ENCODE results near the gene ASGR1. TPM values are rescaled to one million over a fixed set of nuclear protein-coding genes. Genes with fewer than 3 reads are reported as not detected.
A peak's percentile ranks its signal among the peaks of the same experiment; 100 is the strongest.

Gene ASGR1
- total RNA-seq, 2 donors from 2014 or later: 1.5 to 2.1 TPM

DNA sequence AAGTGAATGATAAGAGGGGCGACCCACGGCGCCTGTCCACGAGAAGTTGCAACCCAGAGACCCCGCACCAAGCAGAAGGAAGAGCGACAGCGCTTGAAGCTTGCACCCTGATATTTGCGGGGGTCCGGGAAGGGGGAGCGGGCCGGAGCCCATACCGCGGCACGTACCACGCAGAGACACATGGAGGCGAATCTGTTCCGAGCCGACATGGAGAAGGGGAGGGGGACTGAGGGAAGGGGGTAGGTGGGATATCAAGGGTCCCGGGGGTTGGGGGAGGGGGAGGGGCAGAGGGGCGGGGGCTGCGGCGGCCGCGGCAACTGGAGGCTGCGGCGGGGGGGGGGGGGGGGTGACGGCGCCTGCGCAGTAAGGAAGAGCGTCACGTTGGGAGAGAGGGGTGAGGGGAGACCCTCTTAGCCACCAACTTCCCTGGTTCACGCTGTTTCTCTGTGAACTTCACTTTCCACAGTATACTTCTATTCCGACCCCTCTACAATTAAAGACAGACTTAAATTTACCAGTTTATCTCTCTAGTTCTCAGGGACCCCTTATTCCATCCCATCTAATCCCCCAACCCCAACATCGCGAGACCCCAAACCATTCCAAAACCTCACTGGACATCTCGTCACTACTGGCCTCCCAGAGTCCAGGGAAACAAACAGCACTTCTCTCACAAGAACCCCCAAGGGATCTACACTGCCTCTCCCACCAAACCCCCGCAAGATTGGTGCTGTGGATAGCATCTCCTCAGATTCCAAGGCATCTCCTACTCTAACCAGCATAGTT is 32.5 kb upstream of the ASGR1 start:
- no peak overlapping the region for H3K4me3 Mint-ChIP-seq
- ATAC-seq (replicated peaks in 1 of 2): no peak
- no peaks in the 10 kb centered on the region for H3K36me3 Mint-ChIP-seq (ENCODE audit: insufficient read depth in 2 of 2)
- peaks cover 48% of the 10 kb centered on the region for H3K4me1 Mint-ChIP-seq (ENCODE audit: low read depth)
- H3K27me3 Mint-ChIP-seq (ENCODE audit: low read depth): no peaks in the 10 kb centered on the region
- no peak overlapping the region for H3K27ac Mint-ChIP-seq
- no peaks in the 10 kb centered on the region for H3K9me3 Mint-ChIP-seq
- DNase-seq: no peak

DNA sequence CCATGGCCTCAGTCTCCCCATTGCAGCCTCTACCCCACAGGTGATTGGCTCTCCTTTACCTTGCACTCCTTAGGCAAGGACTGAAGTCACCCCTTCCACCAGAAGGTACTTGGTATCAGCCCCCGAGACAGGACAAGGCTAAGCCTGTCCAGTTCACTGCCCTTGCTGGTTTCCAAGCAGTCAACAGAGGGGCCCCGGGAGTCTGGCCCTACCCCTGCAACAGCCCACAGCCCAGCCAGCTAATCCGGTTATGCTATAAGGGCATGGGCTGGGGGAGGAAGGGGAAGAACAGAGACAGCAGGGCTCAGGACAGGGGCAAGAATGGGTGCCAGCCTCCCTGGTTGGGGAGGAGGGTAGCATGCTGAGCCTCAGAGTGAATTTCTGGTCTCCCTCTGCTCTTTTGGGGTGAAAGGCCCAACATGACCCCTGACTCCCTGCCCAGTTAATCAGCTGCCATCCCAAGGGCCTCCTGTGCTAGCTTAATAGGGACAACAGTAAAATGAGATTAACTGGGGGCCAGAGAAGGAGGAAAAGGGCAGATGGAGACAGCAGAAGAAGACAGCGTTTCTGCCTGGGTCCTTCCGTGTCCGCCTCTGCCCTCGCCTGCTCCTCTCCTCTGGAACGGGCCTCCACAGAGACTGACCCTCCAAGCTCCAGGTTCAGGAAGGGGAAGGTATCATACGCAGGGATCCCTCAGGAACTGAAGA is 29.7 kb upstream of the ASGR1 start:
- ATAC-seq (replicated peaks in 1 of 2) (no peak), DNase-seq (no peak)
- Mint-ChIP-seq H3K36me3 (ENCODE audit: insufficient read depth in 2 of 2) (no peaks in the 10 kb centered on the region), H3K27ac (no peak overlapping the region), H3K4me1 (ENCODE audit: low read depth) (peaks cover 47% of the 10 kb centered on the region), H3K9me3 (no peaks in the 10 kb centered on the region), H3K27me3 (ENCODE audit: low read depth) (no peaks in the 10 kb centered on the region), H3K4me3 (no peak overlapping the region)

- H3K4me1 Mint-ChIP-seq (ENCODE audit: low read depth): peaks cover 39% of the 10 kb centered on the region
- H3K9me3 Mint-ChIP-seq: no peaks in the 10 kb centered on the region
- no peak overlapping the region for H3K4me3 Mint-ChIP-seq
- ATAC-seq (replicated peaks in 1 of 2) (no peak), DNase-seq (no peak)
- H3K36me3 Mint-ChIP-seq (ENCODE audit: insufficient read depth in 2 of 2): no peaks in the 10 kb centered on the region
- H3K27ac Mint-ChIP-seq: no peak overlapping the region
- no peaks in the 10 kb centered on the region for H3K27me3 Mint-ChIP-seq (ENCODE audit: low read depth)
These were observed 28.9 kb upstream of the ASGR1 start for GRCh38 chr17:7208027-7208571.

DNA sequence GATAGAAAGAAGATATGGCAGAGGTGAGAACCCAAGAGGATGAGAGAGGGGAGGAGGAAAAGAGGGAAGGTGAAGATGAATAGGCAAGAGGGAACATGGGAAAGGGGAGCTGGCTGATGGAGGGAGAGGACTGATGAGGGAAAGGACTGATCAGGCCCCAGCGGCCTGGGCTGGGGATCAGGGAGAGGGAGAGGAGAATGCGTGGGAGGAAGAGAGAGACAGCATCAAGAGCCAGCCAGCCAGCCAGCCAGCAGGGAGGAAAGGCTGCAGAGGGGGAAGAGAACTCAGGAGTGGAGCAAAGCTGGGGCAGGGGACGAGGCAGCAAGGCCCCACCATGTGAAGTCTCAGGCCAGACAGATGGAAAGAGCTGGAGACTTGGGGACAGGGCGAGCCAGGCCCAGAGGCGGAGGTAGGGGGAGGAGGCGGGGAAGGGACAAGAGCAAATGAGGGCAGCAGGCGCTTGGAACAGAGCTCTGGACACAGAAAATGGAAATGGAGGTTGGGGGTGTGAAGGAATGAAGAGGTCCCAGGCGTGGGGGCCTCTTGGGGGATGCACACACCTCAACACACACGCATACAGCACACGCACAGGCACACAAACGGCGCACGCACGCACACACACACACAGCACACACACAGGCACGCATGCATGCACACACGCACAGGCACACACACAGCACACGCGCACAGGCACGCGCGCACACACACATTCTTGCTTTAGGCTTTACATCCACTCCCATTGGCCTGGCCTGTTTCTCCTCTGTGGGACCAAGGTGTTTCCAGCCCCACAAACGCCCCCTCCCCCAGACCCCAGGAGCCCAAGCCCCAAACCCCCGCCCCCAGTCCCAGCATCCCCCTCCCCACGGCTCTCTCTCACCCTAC is 28.2 kb upstream of the ASGR1 start:
- Mint-ChIP-seq H3K27ac (no peak overlapping the region), H3K4me1 (ENCODE audit: low read depth) (peaks cover 39% of the 10 kb centered on the region), H3K27me3 (ENCODE audit: low read depth) (no peaks in the 10 kb centered on the region), H3K4me3 (peak overlapping the region in 1 of 2 donors; percentile 39), H3K9me3 (no peaks in the 10 kb centered on the region), H3K36me3 (ENCODE audit: insufficient read depth in 2 of 2) (no peaks in the 10 kb centered on the region)
- DNase-seq (no peak), ATAC-seq (replicated peaks in 1 of 2) (no peak)

DNA sequence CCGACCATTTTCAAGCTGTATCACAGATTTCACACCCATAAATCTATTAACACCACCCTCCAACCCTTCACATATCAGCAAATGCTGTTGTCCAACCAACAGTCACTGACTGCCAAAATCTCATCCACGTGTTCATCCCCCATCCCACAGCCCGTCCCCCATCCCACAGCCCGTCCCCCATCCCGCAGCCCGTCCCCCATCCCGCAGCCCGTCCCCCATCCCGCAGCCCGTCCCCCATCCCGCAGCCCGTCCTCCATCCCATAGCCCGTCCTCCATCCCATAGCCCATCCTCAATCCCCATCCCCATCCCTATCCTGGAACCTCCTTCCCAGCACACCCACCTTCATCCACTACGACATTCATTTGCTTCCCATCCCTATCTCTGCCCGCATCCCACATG is 26.4 kb upstream of the ASGR1 start:
- no peak for DNase-seq
- H3K4me3 Mint-ChIP-seq: peak overlapping the region; percentile 75 to 88
- H3K9me3 Mint-ChIP-seq: no peaks in the 10 kb centered on the region
- ATAC-seq (replicated peaks in 1 of 2): no peak
- H3K4me1 Mint-ChIP-seq (ENCODE audit: low read depth): peaks cover 33% of the 10 kb centered on the region
- peak overlapping the region; percentile 51 for H3K27ac Mint-ChIP-seq
- no peaks in the 10 kb centered on the region for H3K36me3 Mint-ChIP-seq (ENCODE audit: insufficient read depth in 2 of 2)
- H3K27me3 Mint-ChIP-seq (ENCODE audit: low read depth): no peaks in the 10 kb centered on the region

- H3K4me3 Mint-ChIP-seq: peak overlapping the region; percentile 75 to 88
These were observed 25.8 kb upstream of the ASGR1 start for GRCh38 chr17:7204828-7205461.

GRCh38 chr17:7204336-7204735 is 25.2 kb upstream of the ASGR1 start:
- Mint-ChIP-seq H3K36me3 (ENCODE audit: insufficient read depth in 2 of 2) (no peaks in the 10 kb centered on the region), H3K4me1 (ENCODE audit: low read depth) (peaks cover 33% of the 10 kb centered on the region), H3K4me3 (peak overlapping the region; percentile 75 to 88), H3K9me3 (no peaks in the 10 kb centered on the region), H3K27ac (peak overlapping the region; percentile 20), H3K27me3 (ENCODE audit: low read depth) (no peaks in the 10 kb centered on the region)
- ATAC-seq (replicated peaks in 1 of 2) (no peak), DNase-seq (no peak)

More at GRCh38 chr17:7204828-7205461, 25.8 kb upstream of the ASGR1 start:
- Mint-ChIP-seq H3K36me3 (ENCODE audit: insufficient read depth in 2 of 2) (no peaks in the 10 kb centered on the region), H3K27ac (peak overlapping the region; percentile 51), H3K4me1 (ENCODE audit: low read depth) (peaks cover 33% of the 10 kb centered on the region), H3K27me3 (ENCODE audit: low read depth) (no peaks in the 10 kb centered on the region), H3K9me3 (no peaks in the 10 kb centered on the region)
- peak; percentile 89 for ATAC-seq (replicated peaks in 1 of 2)
- DNase-seq: peak; percentile 93 to 94

DNA sequence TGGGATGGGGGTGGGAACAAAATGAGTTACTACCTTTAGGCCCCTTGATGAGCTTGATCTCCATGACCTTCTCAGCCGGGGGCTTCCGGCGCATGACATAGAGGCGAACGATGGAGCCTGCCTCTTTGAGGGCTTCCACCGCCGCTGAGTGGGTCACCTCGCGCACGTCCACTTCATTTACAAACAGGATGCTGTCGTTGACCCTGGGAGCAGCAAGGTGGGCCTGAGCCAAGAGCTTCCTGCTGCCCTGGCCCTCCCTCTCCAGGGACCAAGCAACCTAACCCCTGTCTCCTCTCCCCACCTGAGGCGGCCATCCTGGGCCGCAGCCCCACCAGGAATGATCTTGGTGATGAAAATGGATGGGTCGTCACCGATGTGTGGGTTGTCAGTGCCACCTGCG is 24.2 kb upstream of the ASGR1 start:
- DNase-seq: no peak
- no peaks in the 10 kb centered on the region for H3K27me3 Mint-ChIP-seq (ENCODE audit: low read depth)
- ATAC-seq (replicated peaks in 1 of 2): no peak
- peaks cover 33% of the 10 kb centered on the region for H3K4me1 Mint-ChIP-seq (ENCODE audit: low read depth)
- no peaks in the 10 kb centered on the region for H3K36me3 Mint-ChIP-seq (ENCODE audit: insufficient read depth in 2 of 2)
- no peaks in the 10 kb centered on the region for H3K9me3 Mint-ChIP-seq
- peak overlapping the region; percentile 35 to 47 for H3K4me3 Mint-ChIP-seq
- H3K27ac Mint-ChIP-seq: no peak overlapping the region

DNA sequence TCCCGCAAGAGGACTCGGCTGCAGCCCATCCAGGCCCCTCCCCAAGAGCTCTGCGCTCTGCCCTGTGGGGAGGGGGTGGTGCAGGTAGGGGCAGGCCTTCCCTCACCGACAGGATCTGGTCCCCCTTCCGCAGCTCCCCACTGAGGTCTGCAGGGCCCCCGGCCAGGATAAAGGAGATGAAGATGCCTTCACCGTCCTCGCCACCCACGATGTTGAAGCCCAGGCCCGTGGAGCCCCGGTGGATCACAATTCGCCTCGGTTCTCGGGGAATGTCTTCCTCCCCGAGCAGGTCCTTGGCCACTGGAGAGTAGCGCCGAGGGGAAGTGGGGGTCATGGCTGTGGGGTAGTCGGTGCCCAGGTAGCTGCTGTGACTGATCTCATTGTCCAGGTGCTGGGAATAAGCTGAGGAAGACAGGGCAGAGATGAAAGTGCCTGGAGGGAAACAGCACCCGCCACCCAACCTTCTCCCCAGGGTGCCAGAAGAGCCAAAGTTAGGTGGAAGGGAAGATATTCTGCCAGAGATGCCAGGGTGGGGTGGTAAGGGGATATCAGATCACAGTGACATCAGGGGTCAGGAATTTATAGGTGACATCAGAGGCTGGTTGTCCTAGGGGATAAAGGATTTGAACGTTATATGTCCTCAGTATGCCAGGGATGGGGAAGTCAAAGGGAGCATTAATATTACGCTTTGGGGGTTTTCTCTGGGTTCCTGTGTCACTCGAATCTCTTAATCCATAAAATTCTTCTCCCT is 17.7 kb upstream of the ASGR1 start:
- H3K4me3 Mint-ChIP-seq: no peak overlapping the region
- DNase-seq (no peak), ATAC-seq (replicated peaks in 1 of 2) (no peak)
- H3K27me3 Mint-ChIP-seq (ENCODE audit: low read depth): no peaks in the 10 kb centered on the region
- no peak overlapping the region for H3K27ac Mint-ChIP-seq
- no peaks in the 10 kb centered on the region for H3K4me1 Mint-ChIP-seq (ENCODE audit: low read depth)
- peaks cover 0 to 3% of the 10 kb centered on the region in 2 donors for H3K36me3 Mint-ChIP-seq (ENCODE audit: insufficient read depth in 2 of 2)
- H3K9me3 Mint-ChIP-seq: no peaks in the 10 kb centered on the region

DNA sequence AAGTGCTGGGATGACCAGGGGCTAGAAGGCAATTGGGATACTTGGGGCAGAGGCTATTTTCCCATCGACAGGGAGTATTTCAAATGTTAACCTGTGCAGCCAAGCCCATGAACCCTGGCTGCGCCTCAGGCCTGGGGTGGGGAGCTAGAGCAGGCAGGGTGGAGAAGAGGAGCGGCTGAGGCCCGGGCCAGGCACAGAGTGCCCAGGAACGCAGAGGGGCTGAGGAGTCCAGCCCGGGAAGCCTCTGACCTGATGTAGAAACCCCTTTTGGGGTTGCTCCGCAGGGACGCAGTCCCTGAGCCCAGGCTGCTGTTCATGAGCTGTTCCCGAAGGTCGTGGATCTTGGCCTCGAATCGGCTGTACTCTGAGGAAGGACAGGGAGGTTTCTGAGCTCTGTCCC is 16.8 kb upstream of the ASGR1 start:
- H3K4me1 Mint-ChIP-seq (ENCODE audit: low read depth): no peaks in the 10 kb centered on the region
- ATAC-seq (replicated peaks in 1 of 2) (no peak), DNase-seq (no peak)
- H3K27me3 Mint-ChIP-seq (ENCODE audit: low read depth): no peaks in the 10 kb centered on the region
- no peaks in the 10 kb centered on the region for H3K9me3 Mint-ChIP-seq
- no peak overlapping the region for H3K27ac Mint-ChIP-seq
- no peak overlapping the region for H3K4me3 Mint-ChIP-seq
- peaks cover 0 to 3% of the 10 kb centered on the region in 2 donors for H3K36me3 Mint-ChIP-seq (ENCODE audit: insufficient read depth in 2 of 2)

DNA sequence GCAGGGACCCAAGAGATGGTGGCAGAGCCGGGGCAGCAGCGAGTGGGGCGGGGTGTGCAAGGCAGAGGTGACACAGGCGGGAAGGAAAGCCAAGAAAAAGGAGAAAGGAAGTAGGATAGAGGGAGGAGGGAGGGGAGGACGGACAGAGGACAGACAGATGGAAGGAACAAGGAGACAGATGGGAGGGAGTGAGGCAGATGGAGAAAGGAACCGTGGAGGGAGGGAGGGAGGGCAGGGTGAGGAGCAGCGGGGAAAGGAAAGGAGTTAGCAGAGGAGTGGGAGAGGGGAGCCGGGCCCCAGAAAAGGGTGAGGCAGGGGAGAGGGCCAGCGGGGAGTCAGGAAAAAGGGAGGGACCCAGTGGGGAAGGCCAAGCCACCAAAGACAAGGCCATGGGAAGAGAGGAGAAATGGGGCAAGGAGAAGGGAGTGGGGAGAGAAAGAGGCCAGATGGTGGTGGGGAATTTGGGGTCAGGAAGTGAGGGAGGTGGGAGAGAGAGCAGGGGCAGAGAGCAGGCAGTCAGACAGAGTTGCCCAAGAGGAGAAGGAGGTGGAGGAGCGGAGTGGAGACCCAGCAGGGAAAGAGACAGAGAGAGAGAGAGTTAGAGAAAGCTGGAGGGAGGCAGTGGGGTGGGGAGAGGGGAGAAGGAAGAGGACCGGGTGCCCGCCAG is 13.2 kb upstream of the ASGR1 start:
- DNase-seq (no peak), ATAC-seq (replicated peaks in 1 of 2) (no peak)
- no peak overlapping the region for H3K27ac Mint-ChIP-seq
- H3K36me3 Mint-ChIP-seq (ENCODE audit: insufficient read depth in 2 of 2): peaks cover 0 to 3% of the 10 kb centered on the region in 2 donors
- H3K4me1 Mint-ChIP-seq (ENCODE audit: low read depth): no peaks in the 10 kb centered on the region
- no peak overlapping the region for H3K4me3 Mint-ChIP-seq
- H3K9me3 Mint-ChIP-seq: no peaks in the 10 kb centered on the region
- H3K27me3 Mint-ChIP-seq (ENCODE audit: low read depth): no peaks in the 10 kb centered on the region
